GM19468 (cell line): ENCODE results near the gene IFNA5.

Experiments
- ATAC-seq: cut with Tn5 transposase; IDR thresholded peaks from one replicate; pipeline ENCODE4 v1.9.1; 2021; ENCODE audit warnings: mild to moderate bottlenecking, moderate library complexity, moderate number of reproducible peaks; ENCODE audit not compliant: unreplicated experiment; ENCODE audit errors: extremely low read depth

Gene IFNA5

DNA sequence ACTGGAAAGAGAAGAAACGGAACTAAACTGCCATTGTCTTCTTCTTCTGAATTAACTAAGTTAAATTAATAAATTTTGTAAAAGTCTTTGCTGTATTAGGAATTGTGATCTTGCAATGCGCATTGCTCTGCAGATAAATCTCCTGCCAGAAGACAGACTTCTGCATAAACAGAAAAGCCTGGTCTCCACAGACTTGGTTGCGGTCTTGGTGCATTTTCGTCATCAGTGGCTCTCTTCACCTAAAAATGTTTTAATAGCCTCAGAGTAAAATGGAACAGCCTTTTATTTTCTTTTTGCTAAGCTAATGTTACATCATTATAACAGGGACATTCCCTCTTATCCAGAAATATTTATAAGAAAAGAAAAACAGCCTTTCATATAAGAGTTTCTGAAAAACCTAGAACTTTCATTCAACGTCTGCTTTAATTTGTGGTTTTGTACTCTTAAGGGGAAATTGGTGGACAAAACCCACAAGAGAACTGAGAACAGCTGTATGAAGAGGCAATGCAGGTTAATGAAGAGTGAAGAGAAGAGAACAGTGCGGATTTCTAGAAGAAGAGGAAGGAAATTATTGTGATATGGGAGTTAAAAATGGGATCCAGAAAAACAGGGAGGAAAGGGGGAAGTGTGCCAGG lies 10.1 kb downstream of the IFNA5 start:
- peak; percentile 43 for ATAC-seq

DNA sequence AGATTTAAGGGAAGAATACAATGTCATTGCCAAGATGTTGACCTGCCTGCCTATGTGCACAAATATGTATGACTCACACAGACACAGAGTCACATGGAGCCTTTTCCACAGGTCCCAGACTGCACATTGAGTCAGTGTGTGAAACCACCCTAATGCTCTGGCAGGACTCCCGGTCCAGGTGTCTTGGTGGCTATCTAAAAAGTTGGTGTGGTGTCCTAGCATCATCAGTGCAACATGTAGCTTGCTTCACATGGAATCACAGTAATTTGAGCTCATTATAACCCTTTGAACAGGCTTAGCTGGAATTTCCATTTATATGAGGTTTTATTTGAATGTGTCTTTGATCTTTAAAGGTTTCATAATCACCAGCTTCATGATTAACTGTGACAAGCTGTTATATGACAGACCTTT lies 10.7 kb downstream of the IFNA5 start:
- ATAC-seq = peak; percentile 37

DNA sequence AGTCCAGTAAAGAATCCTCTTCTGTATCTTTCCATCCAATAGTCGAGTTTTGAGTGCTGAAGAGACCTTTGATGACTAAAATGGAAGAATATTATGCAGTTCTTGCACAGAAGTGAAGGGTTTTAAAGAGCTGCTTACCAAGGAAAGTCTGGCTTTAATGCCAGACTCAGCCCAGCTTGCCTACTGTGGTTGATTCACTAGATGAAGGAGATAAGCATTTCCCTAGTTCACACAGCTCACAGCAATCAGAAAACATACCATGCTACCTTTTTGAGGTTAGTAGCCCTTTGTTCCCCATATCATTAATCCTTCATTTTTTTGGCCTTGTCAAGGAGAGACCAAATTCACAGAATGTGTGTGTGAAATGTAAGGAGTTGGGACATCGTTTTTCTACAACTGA lies 15.3 kb downstream of the IFNA5 start:
- no peak for ATAC-seq

DNA sequence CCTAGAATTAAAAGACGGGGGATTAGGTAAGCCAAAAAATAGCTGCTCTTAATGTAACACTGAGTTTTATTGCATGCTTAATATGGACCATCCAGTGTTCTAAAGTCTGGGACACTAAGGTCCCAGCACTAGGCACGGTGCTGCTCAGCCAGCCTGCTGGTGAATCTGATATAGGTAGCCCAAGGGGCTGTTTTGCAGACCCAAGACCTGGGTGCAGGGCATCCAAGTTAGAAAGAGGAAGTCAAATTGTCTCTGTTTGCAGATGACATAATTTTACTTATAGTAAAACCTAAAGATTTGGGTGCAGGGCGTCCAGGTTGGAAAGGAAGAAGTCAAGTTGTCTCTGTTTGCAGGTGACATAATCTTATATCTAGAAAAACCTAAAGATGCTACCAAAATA lies 17.8 kb downstream of the IFNA5 start:
- ATAC-seq = no peak

DNA sequence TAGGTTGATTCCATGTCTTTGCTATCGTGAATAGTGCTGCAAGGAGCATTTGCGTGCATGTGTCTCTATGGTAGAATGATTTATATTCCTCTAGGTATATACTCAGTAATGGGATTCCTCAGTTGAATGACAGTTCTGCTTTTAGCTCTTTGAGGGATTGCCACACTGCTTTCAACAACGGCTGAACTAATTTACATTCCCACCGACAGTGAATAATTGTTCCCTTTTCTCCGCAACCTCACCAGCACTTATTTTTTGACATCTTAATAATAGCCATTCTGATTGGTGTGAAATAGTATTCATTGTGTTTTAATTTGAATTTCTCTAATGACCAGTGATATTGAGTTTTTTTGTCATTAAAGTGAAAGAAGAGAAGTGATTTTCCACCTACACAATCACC lies 18.5 kb downstream of the IFNA5 start:
- no peak for ATAC-seq

DNA sequence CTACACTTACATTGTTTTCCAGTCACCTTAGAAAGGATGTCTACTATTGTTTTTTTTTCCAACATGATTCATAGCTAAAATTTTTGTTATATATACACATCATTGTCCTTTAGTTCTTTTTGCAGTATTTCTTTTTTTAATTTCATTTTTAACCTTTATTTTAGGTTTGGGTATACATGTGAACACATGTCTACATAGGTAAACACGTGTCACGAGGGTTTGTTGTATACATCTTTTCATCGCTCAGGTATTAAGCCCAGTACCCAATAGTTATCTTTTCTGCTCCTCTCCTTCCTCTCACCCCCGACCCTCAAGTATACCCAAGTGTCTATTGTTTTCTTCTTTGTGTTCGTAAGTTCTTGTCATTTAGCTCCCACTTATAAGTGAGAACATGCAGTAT lies 19.0 kb downstream of the IFNA5 start:
- no peak for ATAC-seq

DNA sequence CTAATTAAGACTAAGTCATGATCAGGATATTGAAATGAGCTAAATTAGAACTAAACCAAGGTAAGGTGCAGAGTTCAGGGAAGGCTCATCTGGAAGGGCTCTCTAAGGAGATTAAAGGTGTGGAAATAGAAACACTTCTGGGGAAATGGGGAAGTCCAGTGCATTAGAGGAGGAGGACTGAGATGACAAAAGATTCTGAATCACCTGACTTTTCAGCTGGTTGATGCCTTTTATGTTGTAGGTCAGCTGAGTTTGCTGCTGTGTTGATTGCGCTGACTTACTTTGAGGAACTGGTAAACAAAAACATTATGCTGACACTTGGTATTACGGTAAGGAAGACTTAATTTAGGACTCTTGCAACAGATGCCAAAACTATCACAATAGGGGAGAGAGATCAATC lies 23.8 kb downstream of the IFNA5 start:
- ATAC-seq = no peak

DNA sequence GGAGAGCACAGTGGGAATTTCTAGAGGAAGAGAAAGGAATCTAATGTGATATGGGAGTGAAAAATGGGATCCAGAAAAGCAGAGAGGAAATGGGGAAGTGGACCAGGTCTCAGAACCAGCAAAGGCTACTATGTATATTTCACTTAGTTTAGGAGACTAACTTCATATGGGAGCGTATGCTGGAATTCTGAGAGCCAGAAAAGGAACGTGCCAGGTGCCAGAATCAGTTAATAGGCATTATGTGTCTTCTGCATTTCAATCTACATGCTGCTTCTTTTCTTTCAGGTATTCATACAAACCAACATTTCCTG lies 36.8 kb downstream of the IFNA5 start:
- no peak for ATAC-seq

DNA sequence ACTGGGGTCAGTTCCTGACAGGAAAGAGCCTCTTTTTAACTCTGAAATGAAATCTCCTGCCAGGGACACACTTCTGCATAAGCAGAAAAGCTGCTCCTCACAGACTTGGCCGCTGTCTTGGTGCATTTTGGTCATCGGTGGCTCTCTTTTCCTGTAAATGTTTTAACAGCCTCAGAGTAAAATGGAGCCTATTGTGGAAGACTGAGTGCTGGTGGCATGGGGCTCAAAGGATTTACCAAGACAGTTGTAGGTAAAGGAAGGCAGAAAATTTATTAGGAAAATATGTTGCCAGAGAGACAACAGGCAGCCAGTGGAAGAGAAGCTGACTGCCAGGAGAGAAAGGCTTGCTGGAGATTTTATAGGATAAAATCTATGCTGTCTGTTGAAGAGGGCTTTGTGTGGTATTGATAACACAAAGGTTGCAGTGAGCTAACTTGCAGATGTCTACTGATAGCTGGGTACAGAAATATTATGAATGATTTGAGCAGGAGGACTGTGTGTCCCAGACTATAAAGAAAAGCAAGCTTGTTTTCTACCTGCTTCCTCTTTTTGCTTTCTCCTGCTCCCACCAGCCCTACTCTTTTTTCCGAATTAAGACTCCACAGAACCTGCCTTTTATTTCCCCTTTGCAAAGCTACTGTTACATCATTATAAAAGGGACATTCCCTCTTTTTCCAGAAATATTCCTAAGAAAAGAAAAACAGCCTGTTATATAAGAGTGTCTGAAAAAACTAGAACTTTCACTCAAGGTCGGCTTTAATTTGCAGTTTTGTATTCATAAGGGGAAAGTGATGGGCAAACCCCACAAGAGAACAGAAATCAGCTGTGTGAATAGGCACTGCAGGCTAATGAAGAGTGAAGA lies 37.4 kb downstream of the IFNA5 start:
- no peak for ATAC-seq

DNA sequence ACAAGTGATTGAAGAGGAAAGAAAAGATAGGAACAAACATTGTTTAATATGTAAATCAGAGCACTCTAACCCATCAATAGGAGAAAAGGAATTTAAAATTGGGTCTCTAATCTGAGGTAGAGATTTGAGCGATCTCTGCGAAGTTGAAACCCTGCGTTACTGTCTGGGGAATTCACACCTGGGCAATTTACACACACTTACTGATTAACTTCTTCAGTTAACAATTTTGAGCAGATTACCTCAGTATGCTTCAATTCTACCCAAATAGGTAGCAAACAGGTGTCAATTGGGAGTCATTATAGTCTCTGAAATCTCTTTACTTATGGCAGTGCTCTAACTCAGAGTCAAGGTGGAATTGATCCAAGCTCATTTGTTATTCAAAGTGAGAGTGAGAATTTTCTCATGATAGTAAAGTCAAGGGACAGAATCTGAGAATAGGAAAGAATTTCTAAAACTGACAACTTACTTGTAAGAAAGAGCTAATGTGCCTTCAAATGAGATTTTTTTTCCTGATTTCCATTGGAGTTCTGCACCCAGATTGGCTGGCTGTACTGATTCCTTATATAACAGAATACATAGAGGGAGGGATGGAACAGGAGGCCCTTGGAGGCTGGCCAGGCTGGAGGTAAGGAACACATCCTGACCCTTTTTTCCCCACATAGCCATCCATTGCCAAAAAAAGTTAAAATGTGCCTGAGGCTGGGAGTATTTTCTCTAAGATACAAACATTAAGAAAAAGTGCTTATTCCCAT lies 38.2 kb downstream of the IFNA5 start:
- ATAC-seq = no peak

DNA sequence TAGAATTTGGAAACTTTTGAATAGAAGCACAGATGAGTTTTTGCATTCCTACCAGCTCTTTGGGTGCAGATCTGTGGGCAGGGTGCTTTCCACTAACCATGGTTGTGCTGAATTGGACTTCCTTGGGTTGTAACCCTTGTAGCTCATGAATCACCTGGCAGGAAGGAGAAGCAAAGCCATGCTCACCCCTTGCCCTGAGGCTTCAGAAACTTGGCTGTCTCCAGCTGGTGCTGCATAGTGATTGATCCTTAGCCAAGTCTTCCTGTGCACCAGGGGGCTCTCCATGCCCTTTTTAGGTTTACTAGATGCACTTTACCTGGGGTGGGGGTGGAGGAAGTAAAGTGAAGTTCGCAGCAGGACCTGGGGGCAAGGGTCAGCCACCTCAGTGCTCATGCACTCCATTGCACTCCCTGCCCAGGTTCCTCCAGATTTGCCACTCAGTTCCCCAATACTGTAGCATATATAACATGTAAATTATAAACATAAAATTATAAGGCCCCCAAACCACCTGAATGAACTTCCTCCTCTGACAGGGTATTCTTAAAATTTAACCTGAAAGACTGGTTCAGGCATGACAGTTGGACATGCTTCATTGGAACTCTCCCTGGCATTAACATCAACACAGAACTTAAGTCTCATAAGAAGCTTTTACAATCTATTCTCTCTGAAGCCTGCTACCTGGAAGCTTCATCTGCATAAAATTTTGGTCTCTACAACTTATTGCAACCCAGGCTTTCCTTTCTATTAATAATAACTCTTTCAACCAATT lies 39.5 kb downstream of the IFNA5 start:
- peak; percentile 34 for ATAC-seq

DNA sequence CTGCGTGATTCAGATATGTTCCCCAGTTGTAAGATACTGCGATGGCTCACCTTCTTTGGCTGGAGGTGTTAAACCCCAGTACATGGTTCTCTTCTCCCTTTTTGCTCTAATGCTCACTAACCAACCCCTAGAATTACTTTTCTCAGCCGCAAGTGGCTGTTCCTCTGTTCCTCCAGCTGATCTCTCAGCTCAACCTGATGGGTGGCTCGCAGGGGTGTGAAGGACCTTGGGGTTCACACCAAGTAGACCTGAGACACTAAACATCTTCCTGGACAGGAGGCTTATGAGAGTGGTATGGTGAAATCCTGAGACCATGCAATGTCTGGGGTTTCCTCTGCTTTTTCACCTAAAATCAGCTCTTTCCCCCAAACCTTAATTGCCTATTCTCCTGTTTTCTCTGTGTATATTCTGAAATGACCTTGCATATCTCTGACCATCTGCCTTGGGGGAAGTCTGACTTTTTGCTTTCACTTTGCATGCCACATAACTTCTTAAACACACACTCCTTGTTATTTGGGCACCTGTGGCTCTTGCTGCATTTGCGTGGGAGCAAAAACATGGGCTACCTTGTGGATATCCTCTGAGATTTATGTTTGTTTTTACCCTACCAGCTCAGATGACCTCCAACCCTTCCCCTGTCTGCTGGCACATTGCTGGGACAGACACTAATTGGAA lies 49.4 kb downstream of the IFNA5 start:
- ATAC-seq = no peak
